Stimulated activated CD4-positive, alpha-beta T cell treated with anti-CD3 and anti-CD28 coated beads, Interleukin-2, amount 100 ng/mL, for 4 hours (primary cell): Measurements from ENCODE around the gene SUMO3.
A peak's percentile ranks its signal among the peaks of the same experiment; 100 is the strongest.
"Not testable (repeated sequence)": the region's sequence is repeated elsewhere in the genome, so short reads cannot be mapped to it uniquely, and the experiment has no call there.

ENCODE experiments used
- DNase-seq: peaks from one replicate; pipeline ENCODE4 v3.0.0-alpha.2; 2020; ENCODE audit warnings: low read depth

SUMO3 gene

DNA sequence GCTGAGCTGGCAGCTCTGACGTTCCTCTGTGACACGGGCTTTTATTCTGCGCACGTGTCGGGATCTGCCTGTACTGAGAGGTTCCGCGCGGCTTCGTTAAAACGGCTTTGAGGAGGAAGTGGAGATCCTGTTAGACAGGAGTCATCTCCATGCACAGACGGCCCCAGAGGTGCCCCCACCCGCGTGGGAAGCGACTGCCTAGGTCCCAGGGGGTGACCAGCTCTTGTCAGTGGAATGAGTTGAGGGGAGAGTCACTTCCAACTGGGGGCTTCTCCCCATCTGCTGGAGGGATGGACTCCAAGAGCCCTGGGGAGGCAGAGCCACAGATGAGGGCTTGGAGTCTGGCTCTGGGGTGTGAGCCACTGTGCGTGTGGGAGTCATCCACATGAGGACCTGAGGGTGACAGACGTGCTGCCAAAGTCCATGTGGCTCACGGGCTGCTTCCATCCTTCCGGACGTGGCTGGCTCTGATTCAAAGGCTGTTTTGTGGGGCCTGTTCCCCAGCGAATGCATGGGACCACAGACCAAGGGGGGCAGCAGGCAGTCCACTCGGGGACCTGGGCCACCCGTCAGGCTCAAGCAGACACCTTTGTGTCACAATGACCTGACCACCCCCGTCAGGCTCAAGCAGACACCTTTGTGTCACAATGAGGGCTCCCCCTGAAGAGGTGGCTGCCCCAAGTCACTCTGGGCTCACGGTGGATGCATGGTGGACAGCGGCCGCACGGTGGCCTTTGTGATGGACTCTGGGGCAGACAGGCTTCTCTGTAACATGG lies 28.8 kb upstream of the SUMO3 start:
- DNase-seq, result peak; percentile 21

DNA sequence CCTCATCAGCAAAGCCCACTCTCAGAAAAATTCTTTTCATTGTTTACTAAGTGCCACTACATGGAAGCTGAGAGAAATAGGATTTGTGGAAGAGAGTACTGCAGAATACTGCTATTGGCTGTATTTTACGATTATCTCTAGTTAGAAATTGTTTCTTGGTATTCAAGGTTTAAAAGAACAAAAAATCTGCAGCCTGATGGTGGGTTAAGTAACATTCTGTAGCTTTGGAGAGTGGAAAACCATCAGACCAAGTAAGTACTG lies 28.3 kb upstream of the SUMO3 start:
- no peak for DNase-seq

DNA sequence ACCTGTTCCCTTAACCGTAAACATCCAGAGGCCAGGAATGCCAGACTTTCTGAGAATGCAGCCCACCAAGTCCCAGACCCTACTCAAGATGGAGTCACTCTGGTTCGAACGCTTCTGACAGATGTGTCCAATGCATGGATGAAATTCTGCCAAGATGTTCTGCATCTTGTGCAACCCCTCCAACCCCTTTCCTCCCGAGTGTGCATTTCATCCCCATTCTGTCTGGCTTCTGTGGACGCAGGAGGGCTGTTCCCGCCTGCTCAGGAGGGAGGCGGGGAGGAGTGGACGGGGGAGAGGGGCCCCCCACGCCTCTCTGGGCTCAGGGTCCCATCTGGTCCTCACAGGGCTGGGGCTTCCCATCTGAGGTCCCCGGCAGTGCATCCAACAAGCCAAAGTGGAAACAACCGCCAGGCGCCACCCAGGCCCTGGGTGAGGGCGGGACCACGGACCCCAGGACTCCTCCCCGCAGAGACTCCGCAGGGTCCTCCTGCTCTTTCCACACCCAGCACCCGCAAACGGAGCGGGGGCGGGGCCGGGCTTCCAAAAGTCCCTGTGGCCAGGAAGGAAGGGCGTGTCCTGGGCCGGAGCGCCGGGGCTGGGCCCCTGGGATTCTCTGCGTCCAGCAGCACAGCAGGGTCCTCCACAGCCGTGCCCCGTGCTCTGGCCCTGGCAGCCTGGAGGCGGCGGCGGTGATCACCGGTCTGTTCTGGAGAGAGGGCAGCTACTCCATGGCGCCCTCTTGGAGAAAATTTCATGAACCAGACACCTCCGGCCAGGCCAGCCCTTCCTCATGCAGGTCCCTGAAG lies 27.8 kb upstream of the SUMO3 start:
- peak; percentile 21 for DNase-seq

DNA sequence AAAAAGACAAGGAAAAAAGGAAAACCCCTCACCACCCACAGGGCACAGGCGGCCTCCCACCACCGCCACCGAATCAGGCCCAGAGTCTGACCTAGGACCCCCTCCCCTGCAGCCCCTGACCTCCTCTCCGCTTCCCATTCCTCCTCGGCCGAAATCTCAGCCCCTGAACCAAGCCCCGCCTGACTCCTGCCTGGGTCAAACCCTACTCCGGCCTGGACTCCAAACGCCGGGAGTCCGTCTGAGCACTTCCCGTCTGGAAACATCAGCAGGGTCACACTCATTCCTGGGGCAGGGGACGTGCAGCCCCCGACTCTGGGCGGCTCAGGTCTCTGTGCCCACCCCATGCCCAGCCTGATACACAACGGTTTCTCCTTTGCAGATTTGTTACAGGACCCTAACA lies 26.4 kb upstream of the SUMO3 start:
- DNase-seq, result no peak

DNA sequence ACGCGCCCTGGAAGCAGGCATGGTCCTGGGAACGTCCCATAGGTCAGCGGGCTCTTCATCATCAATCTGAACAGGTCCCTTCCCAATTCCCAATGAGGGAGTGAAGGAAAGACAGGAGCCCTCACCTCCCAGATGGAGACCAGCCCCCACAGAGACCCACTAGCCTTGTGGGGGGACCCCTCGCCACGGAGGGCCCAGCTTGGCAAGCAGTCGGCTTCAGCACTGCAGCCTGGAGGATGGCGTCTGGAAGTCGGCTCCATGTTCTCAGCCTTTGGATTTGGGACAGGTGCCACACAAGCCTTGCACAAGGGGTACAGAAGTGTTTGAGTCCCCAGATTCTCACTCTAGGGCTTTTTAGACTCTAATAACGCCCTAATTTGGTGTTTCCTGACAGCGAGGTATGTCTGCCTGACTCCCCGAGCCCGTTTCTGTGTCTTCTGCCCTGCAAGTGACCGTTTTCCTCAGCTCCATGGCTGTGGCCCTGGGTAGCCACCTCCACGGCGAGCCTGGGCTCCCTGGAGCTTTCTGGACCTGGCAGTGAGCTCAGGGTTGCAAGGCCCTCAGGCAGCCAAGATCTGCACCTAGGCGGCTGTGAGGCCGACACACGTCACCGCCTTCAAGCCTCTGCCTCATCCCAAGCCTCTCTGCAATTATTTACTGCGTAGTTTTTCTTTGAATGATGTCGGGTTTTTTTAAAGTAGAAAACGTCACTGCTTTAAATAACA lies 25.0 kb upstream of the SUMO3 start:
- DNase-seq, result no peak

DNA sequence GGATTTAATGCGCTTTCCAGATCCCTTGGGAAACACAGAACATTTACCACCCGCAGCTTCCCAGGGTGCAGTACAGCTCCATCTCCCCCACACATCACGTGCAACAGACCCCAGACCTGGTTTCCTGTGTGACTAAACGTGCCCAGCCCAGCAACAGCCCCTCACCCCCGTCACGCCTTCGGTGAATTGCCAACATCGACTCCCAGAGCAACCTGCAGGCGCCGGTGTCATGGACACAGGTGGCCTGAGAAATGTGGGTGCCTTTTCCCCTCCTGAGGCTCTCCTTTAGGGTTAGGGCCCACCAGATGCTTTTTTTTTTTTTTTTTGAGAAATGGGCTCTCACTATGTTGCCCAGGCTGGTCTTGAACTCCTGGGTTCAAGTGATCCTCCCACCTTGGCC lies 24.2 kb upstream of the SUMO3 start:
- no peak for DNase-seq

DNA sequence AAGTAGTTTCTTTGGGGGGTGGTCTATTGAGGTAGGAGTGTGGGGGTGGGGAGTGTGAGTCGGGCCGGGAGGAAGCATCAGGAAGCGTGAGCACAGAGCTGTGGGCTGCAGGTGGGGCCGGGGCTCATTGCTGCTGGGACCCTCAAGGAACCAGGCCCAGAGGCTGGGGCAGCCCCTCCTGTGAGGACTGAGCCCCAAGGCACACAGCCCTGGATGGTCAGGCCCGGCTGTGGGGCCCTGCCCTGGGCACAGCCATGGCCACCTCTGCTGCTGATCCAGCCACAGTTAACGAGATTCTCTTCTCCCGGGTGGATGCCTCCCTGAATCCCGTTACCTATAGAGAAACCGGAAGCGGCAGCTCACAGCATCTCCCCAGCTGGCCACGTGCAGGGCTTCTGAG lies 22.9 kb upstream of the SUMO3 start:
- no peak for DNase-seq

DNA sequence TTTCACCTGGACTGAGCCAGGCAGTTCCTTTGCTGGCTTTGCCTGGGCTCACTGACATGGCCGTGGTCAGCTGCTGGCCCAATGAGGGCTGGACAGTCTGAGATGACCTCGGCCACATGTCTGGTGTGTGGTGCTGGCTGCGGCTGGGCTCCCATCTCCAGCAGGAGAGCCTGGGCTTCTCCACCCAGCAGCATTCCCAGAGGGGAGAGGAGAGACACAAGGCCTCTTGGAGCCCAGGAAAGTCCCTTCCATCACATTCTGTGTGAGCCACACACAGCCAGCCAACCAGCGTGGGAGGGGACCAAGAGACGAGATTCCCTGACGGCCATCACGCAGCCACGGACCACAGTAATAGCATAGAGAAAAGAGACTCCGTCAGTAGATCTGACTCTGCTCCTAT lies 21.1 kb upstream of the SUMO3 start:
- DNase-seq, result no peak

DNA sequence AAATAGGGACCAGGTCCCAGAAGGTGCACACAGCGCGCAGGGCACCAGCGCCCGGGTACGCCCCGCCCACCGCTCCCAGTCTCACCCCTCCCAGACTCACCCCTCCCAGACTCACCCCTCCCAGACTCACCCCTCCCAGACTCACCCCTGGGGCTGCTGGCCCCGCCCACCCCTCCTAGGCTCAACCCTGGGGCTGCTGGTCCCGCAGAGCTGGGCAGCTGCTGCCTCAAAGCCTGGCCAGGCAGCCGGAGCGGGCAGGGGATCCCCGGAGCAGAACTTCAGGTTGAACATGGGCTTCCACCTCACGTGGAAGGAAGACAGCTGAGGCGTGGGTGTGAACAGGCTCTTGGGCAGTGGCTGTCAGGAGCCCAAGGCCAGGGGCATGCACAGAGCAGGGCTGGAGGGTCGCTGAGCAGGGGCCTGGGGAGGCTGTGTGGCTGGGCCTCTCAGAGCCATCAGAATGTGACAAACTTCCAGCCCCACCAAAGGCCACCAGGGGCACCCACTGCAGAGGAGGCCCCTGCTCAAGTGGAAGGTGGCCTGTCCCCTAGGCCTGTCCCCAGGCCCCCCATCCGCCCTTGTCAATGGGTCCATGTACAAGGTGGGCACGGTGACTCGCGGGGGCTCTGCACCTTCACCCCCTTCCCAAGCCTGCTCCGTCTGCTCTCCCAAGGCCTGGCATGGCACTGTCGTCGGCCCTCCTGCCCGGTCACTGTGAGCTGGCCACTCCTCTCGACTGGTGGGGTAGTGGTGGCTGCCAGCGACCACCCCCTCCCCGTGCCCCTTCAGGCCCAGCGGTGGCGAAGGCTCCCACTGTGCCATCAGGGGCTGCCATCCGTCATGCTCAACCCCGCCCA lies 20.4 kb upstream of the SUMO3 start:
- no peak for DNase-seq

DNA sequence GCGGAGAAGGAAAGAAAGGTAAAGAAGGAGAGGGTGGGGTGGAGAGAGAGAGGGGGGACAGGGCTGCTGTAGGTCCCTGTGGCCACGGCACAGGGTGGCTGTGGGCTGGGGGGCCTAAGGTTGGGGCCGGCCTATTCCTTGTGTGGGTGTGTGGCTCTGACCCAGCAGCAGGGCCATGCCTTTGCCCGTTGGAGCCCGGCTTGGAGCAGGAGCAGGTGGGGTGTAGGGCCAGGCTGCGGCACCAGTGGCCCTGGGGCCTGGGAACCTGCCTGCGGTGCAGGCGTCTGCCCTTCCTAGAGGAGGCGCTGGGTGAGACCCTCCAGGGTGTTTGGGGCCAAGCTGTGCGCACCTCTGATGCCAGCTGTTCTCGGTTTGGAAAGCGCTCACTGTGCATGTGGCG lies 19.7 kb upstream of the SUMO3 start:
- DNase-seq, result no peak

DNA sequence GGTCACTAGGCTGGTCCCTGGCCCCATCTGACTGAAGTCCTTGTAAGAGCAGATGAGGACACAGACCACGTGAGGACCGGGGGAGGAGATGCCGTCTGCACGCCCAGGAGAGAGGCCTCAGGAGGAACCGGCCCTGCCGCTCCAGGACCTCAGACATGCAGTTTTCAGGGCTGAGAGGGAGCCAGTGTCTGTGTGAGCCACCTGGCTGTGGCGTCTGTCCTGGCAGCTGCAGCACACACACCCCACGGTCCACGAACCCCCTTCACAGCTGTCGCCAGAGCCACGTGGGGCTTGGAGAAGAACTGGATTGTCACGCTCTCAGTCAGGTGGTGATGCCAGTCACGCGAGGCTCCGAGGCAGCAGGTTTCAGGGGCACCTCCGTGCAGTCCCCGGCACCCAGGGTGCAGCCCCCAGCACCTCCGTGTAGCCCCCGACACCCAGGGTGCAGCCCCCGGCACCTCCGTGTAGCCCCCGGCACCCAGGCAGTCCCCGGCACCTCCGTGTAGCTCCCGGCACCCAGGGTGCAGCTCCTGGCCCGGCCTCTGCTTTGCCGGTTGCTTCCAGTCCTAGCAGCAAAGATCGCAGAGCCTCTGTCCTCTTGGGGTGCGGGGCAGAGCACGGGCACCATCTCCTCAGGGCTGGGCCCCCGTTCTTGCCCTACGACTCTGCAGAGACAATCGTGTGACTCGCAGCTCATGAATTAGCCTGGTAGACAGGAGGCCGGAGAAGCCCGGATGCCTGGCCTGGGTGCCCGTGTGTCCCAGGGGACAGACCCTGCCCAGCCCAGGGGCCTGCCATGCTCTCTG lies 19.0 kb upstream of the SUMO3 start:
- no peak for DNase-seq

DNA sequence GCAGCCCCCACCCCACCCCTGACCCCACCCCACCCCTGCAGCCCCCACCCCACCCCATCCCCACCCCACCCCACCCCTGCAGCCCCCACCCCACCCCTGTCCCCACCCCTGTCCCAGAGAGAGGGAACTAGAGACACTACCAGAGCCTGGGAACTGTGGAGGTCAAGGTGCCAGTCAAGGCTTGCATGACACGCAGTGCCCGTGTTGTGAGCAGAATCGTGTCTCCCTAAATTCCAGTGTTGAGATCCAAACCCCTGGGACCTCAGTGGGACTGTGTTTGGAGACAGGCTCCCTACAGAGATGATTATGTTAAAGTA lies 18.4 kb upstream of the SUMO3 start:
- DNase-seq, result no peak

DNA sequence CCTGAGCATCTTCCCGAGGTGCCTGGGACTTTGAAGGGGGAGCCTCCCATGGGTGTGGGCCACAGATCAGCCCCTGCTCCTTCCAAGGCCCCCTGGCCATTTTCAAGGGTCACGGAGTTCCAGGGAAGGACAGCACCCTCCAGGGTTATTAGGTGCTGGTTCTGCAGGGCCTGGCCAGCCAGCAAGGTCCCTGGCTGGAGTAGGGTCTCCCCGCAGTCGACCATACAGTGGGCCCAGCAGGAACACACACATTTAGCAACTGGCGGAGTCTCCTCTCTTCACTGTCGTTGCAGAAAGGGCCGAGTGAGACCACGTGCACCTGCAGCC lies 17.7 kb upstream of the SUMO3 start:
- DNase-seq, result no peak

DNA sequence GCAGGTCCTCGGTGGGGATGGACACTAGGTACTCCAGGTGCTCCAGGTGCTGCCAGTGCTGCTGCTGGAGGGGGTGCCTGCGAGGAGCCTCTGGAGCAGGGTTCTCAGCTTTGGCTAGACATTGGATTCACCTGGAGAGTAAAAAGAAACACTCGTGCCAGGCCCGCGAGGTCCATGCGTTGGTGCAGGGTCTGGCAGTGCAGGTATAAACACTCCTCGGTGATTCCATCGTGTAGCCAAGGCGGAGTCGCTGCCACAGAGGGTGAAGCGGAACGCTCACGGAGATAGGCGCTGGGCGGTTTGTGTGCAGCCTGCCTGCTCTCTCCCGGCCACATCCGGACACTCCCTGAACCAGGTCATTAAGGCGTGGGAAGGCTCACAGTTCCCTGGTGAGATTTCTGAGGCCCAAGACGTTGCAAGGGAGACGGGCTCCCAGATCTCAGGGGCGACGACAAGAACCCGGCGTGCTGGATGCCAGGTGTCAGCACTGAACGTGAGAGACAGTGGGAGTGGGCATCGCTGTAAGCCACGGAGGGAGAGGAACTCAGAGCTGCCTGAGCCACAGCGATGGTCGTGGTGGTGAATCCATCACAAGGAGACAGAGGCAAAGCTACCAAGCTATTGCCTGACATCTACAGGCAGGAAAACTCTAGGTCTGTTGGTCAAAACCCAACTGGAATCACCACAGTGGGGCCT lies 17.2 kb upstream of the SUMO3 start:
- DNase-seq, result no peak

DNA sequence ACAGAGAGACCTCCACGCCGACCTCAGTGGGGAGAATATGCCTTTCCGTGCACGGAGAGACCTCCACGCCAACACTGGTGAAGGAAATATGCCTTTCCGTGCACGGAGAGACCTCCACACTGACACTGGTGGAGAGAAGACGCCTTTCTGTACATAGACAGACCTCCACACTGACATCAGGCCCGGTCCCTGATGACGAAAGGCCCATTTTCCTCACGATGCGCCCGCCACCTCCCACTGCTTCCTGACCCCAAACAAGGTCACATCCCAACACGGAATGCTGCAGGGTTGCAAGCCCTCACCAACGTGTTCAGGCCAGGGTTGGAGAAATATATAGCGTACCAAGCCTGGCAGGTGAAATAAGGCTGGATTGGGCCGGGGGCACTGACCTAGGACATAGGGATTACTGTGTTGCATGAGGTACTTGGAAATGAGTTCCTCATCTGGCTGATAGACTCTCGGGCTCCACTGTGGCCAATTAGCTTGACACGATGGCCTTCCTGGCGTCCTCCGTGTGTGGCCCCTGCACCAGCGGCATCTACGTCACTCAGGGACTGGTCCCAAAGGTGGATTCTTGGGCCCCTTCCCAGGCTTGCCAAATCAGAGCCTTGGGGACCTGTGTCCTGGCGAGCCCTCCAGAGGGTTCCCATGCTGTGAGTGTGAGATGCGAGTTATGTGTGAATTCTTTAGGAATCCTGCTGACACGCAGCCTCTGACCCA lies 16.5 kb upstream of the SUMO3 start:
- no peak for DNase-seq

DNA sequence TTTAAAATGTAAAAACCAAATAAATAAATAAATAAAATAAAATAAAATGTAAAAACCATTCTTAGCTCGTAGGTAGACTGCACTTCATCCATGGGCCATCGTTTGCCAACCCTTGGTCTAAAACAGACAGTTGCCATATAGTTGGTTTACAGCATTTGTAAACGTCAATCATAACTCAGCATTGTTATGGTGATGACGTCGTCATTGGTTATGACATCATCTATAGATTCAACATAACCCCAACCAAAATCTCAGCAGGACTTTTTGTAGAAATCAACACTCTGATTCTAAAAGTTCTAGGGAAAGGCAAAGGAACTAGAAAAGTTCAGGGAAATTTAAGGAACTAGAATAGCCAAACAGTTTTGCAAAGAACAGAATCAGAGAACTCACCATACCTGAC lies 15.8 kb upstream of the SUMO3 start:
- DNase-seq, result no peak

DNA sequence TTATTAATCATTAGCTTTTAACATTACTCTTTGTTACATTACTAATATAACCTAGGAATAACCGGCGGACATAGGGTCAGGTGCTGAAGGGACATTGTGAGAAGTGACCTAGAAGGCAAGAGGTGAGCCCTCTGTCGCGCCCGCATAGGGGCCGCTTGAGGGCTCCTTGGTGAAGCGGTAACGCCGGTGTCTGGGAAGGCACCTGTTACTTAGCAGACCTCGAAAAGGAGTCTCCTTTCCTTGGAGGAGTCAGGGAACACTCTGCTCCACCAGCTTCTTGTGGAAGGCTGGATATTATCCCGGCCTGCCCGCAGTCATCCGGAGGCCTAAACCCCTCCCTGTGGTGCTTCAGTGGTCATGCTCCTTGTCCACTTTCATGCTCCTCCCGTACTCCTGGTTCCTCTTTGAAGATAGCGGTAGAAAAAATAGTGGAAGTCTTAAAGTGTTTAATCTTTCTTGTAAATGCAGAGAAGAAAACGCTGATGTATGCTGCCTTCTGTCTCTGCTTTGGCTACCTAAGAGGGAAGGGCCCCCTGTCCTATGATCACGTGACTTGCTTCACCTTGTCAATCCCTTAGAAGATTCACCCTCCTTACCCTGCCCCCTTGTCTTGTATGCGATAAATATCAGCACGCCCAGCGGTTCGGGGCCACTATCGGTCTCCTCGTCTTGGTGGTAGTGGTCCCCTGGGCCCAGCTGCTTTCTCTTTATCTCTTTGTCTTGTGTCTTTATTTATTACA lies 14.8 kb upstream of the SUMO3 start:
- DNase-seq, result not testable (repeated sequence)

DNA sequence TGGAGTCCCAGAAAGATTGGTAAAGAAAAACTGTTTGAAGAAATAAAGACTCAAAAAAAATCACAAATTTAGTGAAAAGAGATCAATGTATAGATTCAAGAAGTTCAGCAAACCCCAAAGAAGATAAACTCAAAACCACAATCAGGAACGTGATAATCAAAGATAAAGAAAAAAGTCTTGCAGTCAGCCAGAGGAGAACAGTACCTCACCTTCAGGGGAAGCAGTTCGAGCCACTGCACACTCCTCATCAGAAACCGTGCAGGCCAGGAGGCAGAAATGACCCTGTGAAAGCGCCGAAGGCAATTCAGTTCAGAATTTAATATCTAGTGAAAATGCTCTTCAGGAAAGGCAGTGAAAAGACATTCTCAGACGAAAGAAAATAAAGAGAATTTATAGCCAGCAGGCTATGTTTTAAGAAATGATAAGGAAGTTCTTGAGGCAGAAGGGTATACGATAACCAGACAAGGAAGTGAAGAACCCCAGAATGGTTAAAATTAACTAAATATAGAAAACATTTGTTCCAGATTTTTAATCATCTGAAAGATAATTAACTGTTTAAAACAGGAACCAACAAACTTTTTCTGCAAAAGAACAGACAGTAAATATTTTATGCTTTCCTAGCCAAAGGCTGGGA lies 13.5 kb upstream of the SUMO3 start:
- no peak for DNase-seq

DNA sequence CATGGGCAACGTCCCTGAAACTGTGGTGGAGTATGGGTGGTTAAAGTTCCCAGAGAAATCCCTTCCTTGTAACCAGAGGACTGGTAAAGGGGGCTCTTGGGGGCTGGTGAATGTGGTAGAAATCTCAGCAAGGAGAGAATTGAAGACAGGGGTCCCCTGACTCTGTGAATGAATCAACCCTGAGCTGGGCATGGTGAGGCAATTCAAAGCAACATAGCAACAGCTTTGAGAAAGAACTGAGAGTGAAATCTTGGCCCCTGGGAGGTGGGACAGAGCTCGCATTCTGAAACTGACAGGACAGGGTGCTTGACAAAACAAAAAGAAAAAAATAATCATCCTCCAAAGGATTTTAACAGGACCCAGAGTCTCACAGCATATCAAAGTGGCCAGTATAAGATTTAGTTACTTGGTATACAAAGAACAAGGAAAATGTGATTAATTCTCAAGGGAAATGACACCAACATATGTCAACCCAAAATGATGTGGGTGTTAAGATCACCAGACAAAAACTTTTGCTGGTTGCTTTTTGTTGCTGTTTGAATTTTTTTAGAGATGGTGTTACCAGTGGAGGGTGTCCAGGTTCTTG lies 11.7 kb upstream of the SUMO3 start:
- DNase-seq, result no peak
